H9 (cell line): ENCODE data around the gene TCF4. TPM values are rescaled to one million over a fixed set of nuclear protein-coding genes. Genes with fewer than 3 reads are reported as not detected.

Experiments used
- DNase-seq: peaks from one replicate; pipeline ENCODE4 v3.0.0-alpha.2; 2017
- H2AFZ ChIP-seq: one replicate; pipeline ENCODE4 v1.6.1; 2013; ENCODE audit warnings: mild to moderate bottlenecking, low read length, control low read depth, moderate library complexity
- H2AK5ac ChIP-seq: 2 replicates; pipeline ENCODE4 v1.6.1; 2013; ENCODE audit warnings: low read length, control low read depth, mixed read lengths; ENCODE audit not compliant: insufficient read length
- H2BK120ac ChIP-seq: one replicate; pipeline ENCODE4 v1.6.1; 2013; ENCODE audit warnings: low read depth, mild to moderate bottlenecking, low read length, control low read depth, inconsistent platforms; ENCODE audit not compliant: poor library complexity, severe bottlenecking
- H2BK12ac ChIP-seq: 2 replicates; pipeline ENCODE4 v1.6.1; 2013; ENCODE audit warnings: low read length, control low read depth, mixed read lengths, low read depth; ENCODE audit not compliant: insufficient read length
- H2BK15ac ChIP-seq: 2 replicates; pipeline ENCODE4 v1.6.1; 2013; ENCODE audit warnings: low read depth, low read length, control low read depth
- H2BK20ac ChIP-seq: one replicate; pipeline ENCODE4 v1.6.1; 2013; ENCODE audit warnings: low read depth, mild to moderate bottlenecking, low read length, control low read depth, inconsistent platforms; ENCODE audit not compliant: poor library complexity, severe bottlenecking
- H2BK5ac ChIP-seq: 2 replicates; pipeline ENCODE4 v1.6.1; 2013; ENCODE audit warnings: low read length, control low read depth, mixed read lengths; ENCODE audit not compliant: insufficient read length
- H3K14ac ChIP-seq: 2 replicates; pipeline ENCODE4 v1.6.1; 2013; ENCODE audit warnings: low read length, control low read depth; ENCODE audit not compliant: insufficient read depth
- H3K18ac ChIP-seq: 2 replicates; pipeline ENCODE4 v1.6.1; 2013; ENCODE audit warnings: low read depth, mild to moderate bottlenecking, mixed read lengths, low read length, control low read depth; ENCODE audit not compliant: insufficient read length
- H3K23ac ChIP-seq: 2 replicates; pipeline ENCODE4 v1.6.1; 2013; ENCODE audit warnings: low read length, control low read depth, mixed read lengths, low read depth; ENCODE audit not compliant: insufficient read length
- H3K23me2 ChIP-seq: 2 replicates; pipeline ENCODE4 v1.6.1; 2013; ENCODE audit warnings: low read depth, mild to moderate bottlenecking, mixed read lengths, low read length, control low read depth; ENCODE audit not compliant: insufficient read length, poor library complexity, severe bottlenecking
- H3K27ac ChIP-seq: 2 replicates; pipeline ENCODE4 v1.5.1; 2013; ENCODE audit warnings: low read length, control low read depth, mixed read lengths, low read depth; ENCODE audit not compliant: insufficient read length
- H3K27me3 ChIP-seq: 2 replicates; pipeline ENCODE4 v1.6.1; 2013; ENCODE audit warnings: low read length, control low read depth, inconsistent platforms; ENCODE audit not compliant: insufficient read depth
- H3K4ac ChIP-seq: 2 replicates; pipeline ENCODE4 v1.6.1; 2013; ENCODE audit warnings: low read depth, mild to moderate bottlenecking, control low read depth, inconsistent platforms, low read length, moderate library complexity
- H3K4me1 ChIP-seq: 2 replicates; pipeline ENCODE4 v1.6.1; 2013; ENCODE audit warnings: low read length, control low read depth, inconsistent platforms; ENCODE audit not compliant: insufficient read depth
- H3K4me2 ChIP-seq: 2 replicates; pipeline ENCODE4 v1.6.1; 2013; ENCODE audit warnings: low read length, control low read depth, mixed read lengths; ENCODE audit not compliant: insufficient read length, insufficient read depth
- H3K56ac ChIP-seq: 2 replicates; pipeline ENCODE4 v1.6.1; 2013; ENCODE audit warnings: low read depth, mild to moderate bottlenecking, mixed read lengths, low read length, control low read depth; ENCODE audit not compliant: insufficient read length
- H3K79me1 ChIP-seq: 2 replicates; pipeline ENCODE4 v1.6.1; 2013; ENCODE audit warnings: low read depth, mild to moderate bottlenecking, moderate library complexity, low read length, control low read depth, inconsistent platforms; ENCODE audit not compliant: insufficient read depth, poor library complexity, severe bottlenecking
- H3K79me2 ChIP-seq: 2 replicates; pipeline ENCODE4 v1.6.1; 2013; ENCODE audit warnings: low read length, control low read depth, inconsistent platforms; ENCODE audit not compliant: insufficient read depth
- H3K9ac ChIP-seq: 2 replicates; pipeline ENCODE4 v1.6.1; 2013; ENCODE audit warnings: low read length, control low read depth, mixed read lengths; ENCODE audit not compliant: insufficient read length; ENCODE audit errors: extremely low read depth
- H3K9me3 ChIP-seq: one replicate; pipeline ENCODE4 v1.6.1; 2013; ENCODE audit warnings: low read depth, low read length, inconsistent platforms; ENCODE audit not compliant: control insufficient read depth
- H3T11ph ChIP-seq: one replicate; pipeline ENCODE4 v1.6.1; 2013; ENCODE audit warnings: mild to moderate bottlenecking, low read length, control low read depth, inconsistent platforms
- H4K20me1 ChIP-seq: one replicate; pipeline ENCODE4 v1.6.1; 2013; ENCODE audit not compliant: control insufficient read depth, insufficient read length, insufficient read depth
- H4K5ac ChIP-seq: 2 replicates; pipeline ENCODE4 v1.6.1; 2013; ENCODE audit warnings: low read depth, mild to moderate bottlenecking, mixed read lengths, low read length, control low read depth; ENCODE audit not compliant: insufficient read length
- H4K8ac ChIP-seq: replicated peaks from 2 replicates; pipeline ENCODE4 v1.6.1; 2013; ENCODE audit warnings: low read length, control low read depth, mixed read lengths, low read depth; ENCODE audit not compliant: insufficient read length
- H4K91ac ChIP-seq: 2 replicates; pipeline ENCODE4 v1.6.1; 2013; ENCODE audit warnings: low read depth, mild to moderate bottlenecking, moderate library complexity, mixed read lengths, low read length, control low read depth; ENCODE audit not compliant: insufficient read length
- H3K27ac Mint-ChIP-seq, 3 experiments: 2 replicates in 2 of 3; 3 replicates in 1 of 3; pipeline ENCODE4 v1.8.0; 2020 to 2021; ENCODE audit warnings: mixed read lengths in 3 of 3, mild to moderate bottlenecking in 1 of 3, moderate library complexity in 1 of 3
- H3K27me3 Mint-ChIP-seq: 2 replicates; pipeline ENCODE4 v1.8.0; 2021; ENCODE audit warnings: low read depth, mild to moderate bottlenecking, moderate library complexity, mixed read lengths
- H3K36me3 Mint-ChIP-seq, 3 experiments: 2 replicates in 2 of 3; 3 replicates in 1 of 3; pipeline ENCODE4 v1.8.0; 2020 to 2021; ENCODE audit warnings: low read depth in 3 of 3, mixed read lengths in 3 of 3; ENCODE audit not compliant: insufficient read depth in 1 of 3
- H3K4me1 Mint-ChIP-seq, 2 experiments: 2 replicates each; pipeline ENCODE4 v1.8.0; 2020; ENCODE audit warnings: mixed read lengths in 2 of 2
- H3K4me3 Mint-ChIP-seq, 2 experiments: 2 replicates in 1 of 2; 3 replicates in 1 of 2; pipeline ENCODE4 v1.8.0; 2020 to 2021; ENCODE audit warnings: mild to moderate bottlenecking in 2 of 2, mixed read lengths in 2 of 2, moderate library complexity in 1 of 2
- H3K9me3 Mint-ChIP-seq, 2 experiments: 2 replicates in 1 of 2; 3 replicates in 1 of 2; pipeline ENCODE4 v1.8.0; 2020; ENCODE audit warnings: mild to moderate bottlenecking in 2 of 2, mixed read lengths in 2 of 2, moderate library complexity in 1 of 2
- WGBS: extraction: QIAGEN DNeasy Blood & Tissue Kit; methylation state at CpG from one replicate; pipeline ENCODE4 v1.1.7; 2013; ENCODE audit warnings: missing lambda C conversion rate, low lambda C conversion rate, mixed read lengths; ENCODE audit not compliant: insufficient read length; ENCODE audit errors: extremely low coverage; 5-methylcytosine and 5-hydroxymethylcytosine counted together
- total RNA-seq: library from RNA; stranded (reverse); gene quantifications from 2 replicates; pipeline ENCODE4 v1.2.1, GENCODE V29; 2021
- TF ChIP-seq, protein P1 (sequence below): fragments of 200-600 bp; sonication (generic); conservative IDR thresholded peaks from 3 replicates; pipeline ENCODE4 v1.8.0; 2021; ENCODE audit warnings: antibody characterized with exemption, mild to moderate bottlenecking

The TCF4 gene
- total RNA-seq, 1 experiment from 2014 or later, result 99.4 TPM

DNA sequence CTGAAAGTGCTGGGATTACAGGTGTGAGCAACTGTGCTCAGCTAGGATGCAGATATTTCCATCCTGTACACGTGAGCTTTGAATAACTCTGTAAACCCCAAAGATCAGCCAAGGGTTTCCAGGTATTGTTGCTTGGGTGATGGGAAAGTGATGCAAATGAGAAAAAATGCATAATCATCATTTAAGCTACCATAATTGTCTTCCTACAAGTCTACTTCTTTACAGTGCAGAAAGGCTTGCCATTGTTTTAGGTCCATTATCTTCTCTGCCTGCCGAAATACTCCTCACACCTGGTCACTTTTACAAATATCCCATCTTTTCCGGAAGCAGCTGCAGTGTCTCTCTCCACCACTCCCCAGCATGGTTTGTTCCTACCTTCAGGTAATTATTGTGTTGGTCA is 368.9 kb downstream of the TCF4 start:
- Mint-ChIP-seq H3K4me3 (no peak overlapping the region), H3K4me1 (peaks cover 21 to 23% of the 10 kb centered on the region in 2 experiments), H3K27ac (peak overlapping the region in 1 of 3 experiments; percentile 4; a peak in 1 of 7 replicates), H3K27me3 (peaks cover 2% of the 10 kb centered on the region; the same call in 1 of the 2 replicates), H3K9me3 (no peaks in the 10 kb centered on the region), H3K36me3 (peaks cover 0 to 2% (median 0%) of the 10 kb centered on the region in 3 experiments; a peak in 2 of 7 replicates)
- Histone ChIP-seq H3K14ac (no peak overlapping the region), H3K4ac (no peak overlapping the region), H4K5ac (no peak overlapping the region), H3K9me3 (no peaks in the 10 kb centered on the region), H2AFZ (no peak overlapping the region), H2AK5ac (no peak overlapping the region), H2BK12ac (no peak overlapping the region), H4K20me1 (no peaks in the 10 kb centered on the region), H3K23ac (no peak overlapping the region), H3K27me3 (no peaks in the 10 kb centered on the region), H2BK5ac (no peak overlapping the region), H2BK20ac (no peak overlapping the region), H3T11ph (no peak overlapping the region), H2BK120ac (no peak overlapping the region), H3K27ac (no peak overlapping the region), H3K18ac (no peak overlapping the region), H4K91ac (no peak overlapping the region), H3K4me1 (peaks cover 10% of the 10 kb centered on the region), H3K79me2 (no peaks in the 10 kb centered on the region), H3K56ac (no peak overlapping the region), H4K8ac (no peak overlapping the region), H3K9ac (no peak overlapping the region), H3K23me2 (no peaks in the 10 kb centered on the region), H3K4me2 (no peak overlapping the region), H2BK15ac (no peak overlapping the region), H3K79me1 (no peaks in the 10 kb centered on the region)
- TF ChIP-seq, protein P1, sequence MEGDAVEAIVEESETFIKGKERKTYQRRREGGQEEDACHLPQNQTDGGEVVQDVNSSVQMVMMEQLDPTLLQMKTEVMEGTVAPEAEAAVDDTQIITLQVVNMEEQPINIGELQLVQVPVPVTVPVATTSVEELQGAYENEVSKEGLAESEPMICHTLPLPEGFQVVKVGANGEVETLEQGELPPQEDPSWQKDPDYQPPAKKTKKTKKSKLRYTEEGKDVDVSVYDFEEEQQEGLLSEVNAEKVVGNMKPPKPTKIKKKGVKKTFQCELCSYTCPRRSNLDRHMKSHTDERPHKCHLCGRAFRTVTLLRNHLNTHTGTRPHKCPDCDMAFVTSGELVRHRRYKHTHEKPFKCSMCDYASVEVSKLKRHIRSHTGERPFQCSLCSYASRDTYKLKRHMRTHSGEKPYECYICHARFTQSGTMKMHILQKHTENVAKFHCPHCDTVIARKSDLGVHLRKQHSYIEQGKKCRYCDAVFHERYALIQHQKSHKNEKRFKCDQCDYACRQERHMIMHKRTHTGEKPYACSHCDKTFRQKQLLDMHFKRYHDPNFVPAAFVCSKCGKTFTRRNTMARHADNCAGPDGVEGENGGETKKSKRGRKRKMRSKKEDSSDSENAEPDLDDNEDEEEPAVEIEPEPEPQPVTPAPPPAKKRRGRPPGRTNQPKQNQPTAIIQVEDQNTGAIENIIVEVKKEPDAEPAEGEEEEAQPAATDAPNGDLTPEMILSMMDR, result no peak
- no CpG with 5 or more reads among the region's 3 CpGs for WGBS
- no peak for DNase-seq
